ENCODE data around the gene ARL15.

DNA sequence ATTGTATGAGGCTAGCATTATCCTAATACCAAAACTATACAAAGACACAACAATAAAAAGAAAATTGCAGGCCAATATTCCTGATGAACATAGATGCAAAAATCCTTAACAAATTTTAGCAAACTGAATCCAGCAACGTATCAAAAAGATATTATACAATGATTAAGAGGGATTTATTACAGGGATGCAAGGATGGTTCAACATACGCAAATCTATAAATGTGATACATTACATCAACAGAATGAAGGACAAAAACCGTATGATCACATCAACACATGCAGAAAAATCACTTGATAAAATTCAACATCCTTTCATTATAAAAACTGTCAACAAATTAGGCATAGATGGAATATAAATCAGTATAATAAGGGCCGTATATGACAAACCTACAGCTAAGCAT lies 27.1 kb upstream of the ARL15 start:
- TF ChIP-seq CTCF (conservative IDR thresholded peaks at IDR 0.05; ENCODE audit: low read length) (no peak), EZH2phosphoT487 (IDR thresholded peaks at IDR 0.05; ENCODE audit: borderline replicate concordance) (no peak)

Measured in Loucy (cell line).